ENCODE data around the gene SHB.

Gene SHB

DNA sequence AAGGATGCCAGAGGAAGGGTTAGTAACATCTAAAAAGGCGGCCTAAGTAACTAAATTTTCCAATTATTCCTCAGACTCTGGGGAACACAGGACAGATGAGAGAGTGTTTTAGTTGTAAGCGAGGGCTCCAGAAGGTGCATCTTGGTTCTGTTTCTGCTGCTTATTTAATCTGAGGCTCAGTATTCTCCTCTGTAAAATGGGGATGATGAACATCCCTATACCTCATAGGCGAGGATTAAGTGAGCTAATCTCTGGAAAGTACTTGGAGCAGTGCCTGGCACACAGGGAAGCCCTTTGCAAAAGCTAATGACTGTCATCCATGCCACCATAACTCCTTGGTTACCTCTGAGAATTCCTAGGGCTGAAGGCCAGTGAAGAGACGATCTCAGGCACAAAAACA lies 59.0 kb downstream of the SHB start:
- H3K27me3 ChIP-seq (replicated peaks): no peaks in the 10 kb centered on the region
- no peak for DNase-seq
- TF ChIP-seq, protein P1, sequence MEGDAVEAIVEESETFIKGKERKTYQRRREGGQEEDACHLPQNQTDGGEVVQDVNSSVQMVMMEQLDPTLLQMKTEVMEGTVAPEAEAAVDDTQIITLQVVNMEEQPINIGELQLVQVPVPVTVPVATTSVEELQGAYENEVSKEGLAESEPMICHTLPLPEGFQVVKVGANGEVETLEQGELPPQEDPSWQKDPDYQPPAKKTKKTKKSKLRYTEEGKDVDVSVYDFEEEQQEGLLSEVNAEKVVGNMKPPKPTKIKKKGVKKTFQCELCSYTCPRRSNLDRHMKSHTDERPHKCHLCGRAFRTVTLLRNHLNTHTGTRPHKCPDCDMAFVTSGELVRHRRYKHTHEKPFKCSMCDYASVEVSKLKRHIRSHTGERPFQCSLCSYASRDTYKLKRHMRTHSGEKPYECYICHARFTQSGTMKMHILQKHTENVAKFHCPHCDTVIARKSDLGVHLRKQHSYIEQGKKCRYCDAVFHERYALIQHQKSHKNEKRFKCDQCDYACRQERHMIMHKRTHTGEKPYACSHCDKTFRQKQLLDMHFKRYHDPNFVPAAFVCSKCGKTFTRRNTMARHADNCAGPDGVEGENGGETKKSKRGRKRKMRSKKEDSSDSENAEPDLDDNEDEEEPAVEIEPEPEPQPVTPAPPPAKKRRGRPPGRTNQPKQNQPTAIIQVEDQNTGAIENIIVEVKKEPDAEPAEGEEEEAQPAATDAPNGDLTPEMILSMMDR (IDR thresholded peaks at IDR 0.05; ENCODE audit: low read depth, low read length, missing control alignments): no peak
- no peak overlapping the region for H3K4me3 ChIP-seq (ENCODE audit: low read depth, low read length)
- no peak overlapping the region for H3K27ac ChIP-seq
- peaks cover 4% of the 10 kb centered on the region for H3K36me3 ChIP-seq (replicated peaks)
- in situ Hi-C loops (cut with HindIII; ENCODE audit: low pct_ligation_motif_present, low sequenced_read_pairs): no loop called here

DNA sequence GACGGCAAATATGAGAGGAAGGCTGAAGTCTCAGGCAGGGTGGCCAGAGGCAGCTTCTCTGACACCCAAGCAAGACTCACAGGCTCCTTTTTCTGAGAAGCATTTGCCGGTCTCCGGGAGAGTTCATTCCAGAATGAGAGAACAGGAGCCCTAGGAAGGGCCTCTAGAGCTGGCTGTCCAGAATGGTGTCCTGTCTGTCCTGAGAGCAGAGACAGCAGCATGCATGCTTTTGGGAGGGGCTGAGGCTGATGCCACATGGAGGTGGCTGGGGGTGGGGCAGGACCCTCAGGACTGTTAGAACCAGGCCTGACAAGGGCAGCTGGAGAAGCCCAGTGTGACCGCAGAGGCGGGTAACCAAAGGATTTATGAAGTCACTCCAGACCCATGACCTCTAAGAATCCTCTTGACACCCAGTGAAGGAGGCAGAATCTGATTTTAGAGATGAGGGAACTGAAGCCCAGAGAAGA lies 60.0 kb downstream of the SHB start:
- H3K4me3 ChIP-seq (ENCODE audit: low read depth, low read length): no peak overlapping the region
- no peaks in the 10 kb centered on the region for H3K27me3 ChIP-seq (replicated peaks)
- peak overlapping the region; percentile 74 for H3K27ac ChIP-seq
- in situ Hi-C loops (cut with HindIII; ENCODE audit: low pct_ligation_motif_present, low sequenced_read_pairs): no loop called here
- H3K36me3 ChIP-seq (replicated peaks): peaks cover 4% of the 10 kb centered on the region
- DNase-seq: no peak
- TF ChIP-seq, protein P1 (IDR thresholded peaks at IDR 0.05; ENCODE audit: low read depth, low read length, missing control alignments): no peak

DNA sequence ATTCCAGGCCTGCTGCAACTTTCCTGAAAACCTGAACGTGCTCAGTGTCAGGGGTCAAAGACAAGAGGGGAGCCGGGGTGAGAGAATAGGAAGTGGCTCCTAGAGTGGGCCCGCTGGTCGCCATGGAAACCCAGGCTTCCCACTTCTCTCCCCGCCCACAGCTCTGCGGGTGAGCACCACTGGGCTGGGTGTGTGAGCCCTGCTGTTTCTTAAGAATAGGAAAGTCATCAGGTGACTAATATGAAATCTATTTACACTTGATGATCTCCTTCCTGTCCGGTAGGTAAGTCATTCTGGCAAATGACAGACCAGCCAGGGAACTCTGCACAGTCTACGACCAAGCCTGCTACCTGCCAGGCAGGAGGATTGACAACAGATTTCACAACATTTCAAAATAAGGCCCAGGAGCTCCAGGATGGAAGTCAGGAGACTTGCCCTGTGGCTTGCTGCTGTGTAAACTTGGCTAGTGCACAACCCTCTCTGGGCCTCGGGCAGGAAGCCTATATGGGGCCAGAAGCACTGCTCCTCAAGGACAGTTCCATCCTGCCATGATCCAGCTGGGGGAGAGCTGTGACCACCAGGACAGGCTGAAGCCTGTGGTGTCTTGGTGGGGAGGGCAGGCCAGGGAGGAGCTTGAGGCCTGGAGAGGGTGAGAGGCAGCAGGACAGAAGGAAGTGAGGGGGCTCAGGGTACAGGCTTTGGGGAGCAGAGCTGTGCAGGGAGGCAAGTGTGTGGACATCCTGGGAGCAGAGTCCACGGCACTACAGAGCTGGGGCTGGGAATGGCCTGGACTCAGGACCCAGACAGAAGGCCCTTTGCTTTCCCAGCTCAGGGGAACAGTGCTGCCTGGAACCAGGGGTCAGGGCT lies 60.6 kb downstream of the SHB start:
- Histone ChIP-seq H3K36me3 (replicated peaks) (peaks cover 4% of the 10 kb centered on the region), H3K4me3 (ENCODE audit: low read depth, low read length) (no peak overlapping the region), H3K27me3 (replicated peaks) (no peaks in the 10 kb centered on the region), H3K27ac (peak overlapping the region; percentile 74)
- DNase-seq: peak; percentile 94
- TF ChIP-seq, protein P1 (IDR thresholded peaks at IDR 0.05; ENCODE audit: low read depth, low read length, missing control alignments): no peak
- in situ Hi-C loops (cut with HindIII; ENCODE audit: low pct_ligation_motif_present, low sequenced_read_pairs): no loop called here

DNA sequence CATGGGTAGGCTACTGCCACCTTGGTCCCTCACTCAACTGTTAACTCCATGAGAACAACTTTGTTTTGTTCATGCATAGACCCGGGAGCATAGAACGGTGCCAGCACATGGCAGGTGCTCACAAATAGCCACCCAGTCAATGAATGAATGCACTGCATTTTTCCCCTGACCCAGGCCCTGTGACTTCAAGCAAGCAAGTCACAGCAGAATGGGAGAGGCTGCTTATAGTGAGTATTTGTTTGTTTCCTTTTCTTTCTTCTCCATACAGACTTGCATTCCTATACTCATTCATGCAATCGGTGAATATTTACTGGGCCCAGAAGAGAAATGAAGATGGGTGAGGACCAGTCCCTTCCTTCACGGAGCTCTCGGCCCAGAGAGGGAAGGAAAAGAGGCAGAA lies 62.0 kb downstream of the SHB start:
- Histone ChIP-seq H3K4me3 (ENCODE audit: low read depth, low read length) (no peak overlapping the region), H3K27me3 (replicated peaks) (no peaks in the 10 kb centered on the region), H3K27ac (no peak overlapping the region), H3K36me3 (replicated peaks) (no peaks in the 10 kb centered on the region)
- in situ Hi-C loops (cut with HindIII; ENCODE audit: low pct_ligation_motif_present, low sequenced_read_pairs): no loop called here
- DNase-seq: no peak
- TF ChIP-seq, protein P1 (IDR thresholded peaks at IDR 0.05; ENCODE audit: low read depth, low read length, missing control alignments): no peak

DNA sequence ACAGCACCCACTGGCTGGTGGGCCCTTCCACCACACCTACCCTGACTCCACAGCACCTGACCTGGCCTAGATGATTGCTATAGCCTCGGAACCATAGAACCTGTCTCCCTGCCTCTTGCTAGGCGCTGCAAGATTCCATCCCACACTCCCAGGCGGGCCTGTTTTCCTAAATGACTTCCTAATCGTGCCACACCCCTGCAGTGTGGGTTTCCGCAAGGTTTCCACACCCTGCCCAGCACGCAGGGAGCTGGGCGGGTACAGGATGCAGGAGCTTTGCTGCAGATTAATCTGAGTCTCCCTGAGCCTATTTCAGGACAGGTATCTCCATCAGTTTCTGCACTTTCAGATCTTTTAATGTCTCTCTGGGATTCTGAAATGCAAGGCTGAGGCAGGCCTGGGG lies 62.9 kb downstream of the SHB start:
- no peaks in the 10 kb centered on the region for H3K27me3 ChIP-seq (replicated peaks)
- H3K4me3 ChIP-seq (ENCODE audit: low read depth, low read length): no peak overlapping the region
- no peak overlapping the region for H3K27ac ChIP-seq
- DNase-seq: no peak
- H3K36me3 ChIP-seq (replicated peaks): no peaks in the 10 kb centered on the region
- in situ Hi-C loops (cut with HindIII; ENCODE audit: low pct_ligation_motif_present, low sequenced_read_pairs): no loop called here
- TF ChIP-seq, protein P1 (IDR thresholded peaks at IDR 0.05; ENCODE audit: low read depth, low read length, missing control alignments): no peak
